Thyroid gland (tissue), 4 donors: ENCODE measurements around the gene DAGLB. TPM values are rescaled to one million over a fixed set of nuclear protein-coding genes. Genes with fewer than 3 reads are reported as not detected.

Source experiments
- DNase-seq, 2 donors: peaks; one replicate each; pipeline ENCODE4 v3.0.0-alpha.2; 2019
- H3K27ac ChIP-seq, 3 donors: fragments of 200-600 bp; sonication (generic); 1 replicate in 2 of 3; 2 replicates in 1 of 3; pipeline ENCODE4 v1.5.1; 2016 to 2019; ENCODE audit warnings: mild to moderate bottlenecking in 1 of 3, moderate library complexity in 1 of 3
- H3K27me3 ChIP-seq: fragments of 200-600 bp; sonication (generic); one replicate; pipeline ENCODE4 v1.5.1; 2019
- H3K36me3 ChIP-seq, 2 donors: fragments of 200-600 bp; sonication (generic); one replicate each; pipeline ENCODE4 v1.5.1; 2016 to 2019
- H3K4me1 ChIP-seq, 2 donors: fragments of 200-600 bp; sonication (generic); one replicate each; pipeline ENCODE4 v1.5.1; 2017 to 2019
- H3K4me3 ChIP-seq, 3 donors: fragments of 200-600 bp; sonication (generic); replicated peaks in 1 of 3; 1 replicate in 2 of 3; 2 replicates in 1 of 3; pipeline ENCODE4 v1.5.1; 2016; ENCODE audit warnings: mild to moderate bottlenecking in 1 of 3
- H3K9me3 ChIP-seq: fragments of 200-600 bp; sonication (generic); one replicate; pipeline ENCODE4 v1.5.1; 2017
- POLR2A ChIP-seq, 2 donors: fragments of 450-650 bp; IDR thresholded peaks; one replicate each; pipeline ENCODE4 v1.6.1; 2017; ENCODE audit warnings: antibody characterized with exemption in 2 of 2, mild to moderate bottlenecking in 2 of 2, moderate library complexity in 1 of 2
- WGBS, 2 donors: methylation state at CpG; one replicate each; pipeline ENCODE4 v1.1.5; 2017; 5-methylcytosine and 5-hydroxymethylcytosine counted together
- intact Hi-C: fragments of 100-400 bp; cut with DNase I; formaldehyde crosslinking; loops from one replicate; pipeline ENCODE4 v1.15.1; 2023
- total RNA-seq, 4 donors: library from RNA; depleted of rRNA; stranded (reverse); fragments of >200 nt; gene quantifications; one replicate each; pipeline ENCODE4 v1.2.3, GENCODE V29; 2016
- TF ChIP-seq, protein P1 (sequence below), 6 experiments: fragments of 200-600 bp in 3 of 6; fragments of 450-650 bp in 3 of 6; sonication (generic) in 3 of 6; IDR thresholded peaks; one replicate each; pipeline ENCODE4 v1.5.1; 2016 to 2019; ENCODE audit warnings: antibody characterized with exemption in 6 of 6, mild to moderate bottlenecking in 2 of 6, inconsistent platforms in 1 of 6, moderate library complexity in 1 of 6

DAGLB gene
- total RNA-seq, 4 donors from 2014 or later, result 14.1 to 18.4 (median 16.2) TPM

DNA sequence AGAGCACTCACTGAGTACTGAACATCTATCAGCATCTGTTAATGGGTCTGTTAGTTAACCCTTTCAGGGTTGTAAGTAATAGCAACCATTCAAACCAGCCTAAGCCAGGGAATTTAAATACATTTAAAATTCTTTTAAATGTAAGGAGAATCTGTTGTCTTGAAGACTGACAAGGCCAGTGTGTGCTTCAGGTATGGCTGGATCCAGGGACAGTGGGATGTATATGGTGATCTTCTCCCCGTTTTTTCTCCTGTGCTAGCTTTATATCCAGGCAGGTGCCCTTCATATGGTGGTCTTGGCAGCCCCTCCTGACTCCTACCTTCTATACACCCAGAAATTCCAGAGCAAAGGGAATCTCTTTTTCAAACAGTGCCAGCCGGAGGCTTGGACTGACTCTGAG is 46.6 kb upstream of the DAGLB start:
- no peak for TF ChIP-seq POLR2A (IDR thresholded peaks at IDR 0.05)
- TF ChIP-seq, protein P1, sequence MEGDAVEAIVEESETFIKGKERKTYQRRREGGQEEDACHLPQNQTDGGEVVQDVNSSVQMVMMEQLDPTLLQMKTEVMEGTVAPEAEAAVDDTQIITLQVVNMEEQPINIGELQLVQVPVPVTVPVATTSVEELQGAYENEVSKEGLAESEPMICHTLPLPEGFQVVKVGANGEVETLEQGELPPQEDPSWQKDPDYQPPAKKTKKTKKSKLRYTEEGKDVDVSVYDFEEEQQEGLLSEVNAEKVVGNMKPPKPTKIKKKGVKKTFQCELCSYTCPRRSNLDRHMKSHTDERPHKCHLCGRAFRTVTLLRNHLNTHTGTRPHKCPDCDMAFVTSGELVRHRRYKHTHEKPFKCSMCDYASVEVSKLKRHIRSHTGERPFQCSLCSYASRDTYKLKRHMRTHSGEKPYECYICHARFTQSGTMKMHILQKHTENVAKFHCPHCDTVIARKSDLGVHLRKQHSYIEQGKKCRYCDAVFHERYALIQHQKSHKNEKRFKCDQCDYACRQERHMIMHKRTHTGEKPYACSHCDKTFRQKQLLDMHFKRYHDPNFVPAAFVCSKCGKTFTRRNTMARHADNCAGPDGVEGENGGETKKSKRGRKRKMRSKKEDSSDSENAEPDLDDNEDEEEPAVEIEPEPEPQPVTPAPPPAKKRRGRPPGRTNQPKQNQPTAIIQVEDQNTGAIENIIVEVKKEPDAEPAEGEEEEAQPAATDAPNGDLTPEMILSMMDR (IDR thresholded peaks at IDR 0.05), result no peak
- H3K27ac ChIP-seq, result no peak overlapping the region

DNA sequence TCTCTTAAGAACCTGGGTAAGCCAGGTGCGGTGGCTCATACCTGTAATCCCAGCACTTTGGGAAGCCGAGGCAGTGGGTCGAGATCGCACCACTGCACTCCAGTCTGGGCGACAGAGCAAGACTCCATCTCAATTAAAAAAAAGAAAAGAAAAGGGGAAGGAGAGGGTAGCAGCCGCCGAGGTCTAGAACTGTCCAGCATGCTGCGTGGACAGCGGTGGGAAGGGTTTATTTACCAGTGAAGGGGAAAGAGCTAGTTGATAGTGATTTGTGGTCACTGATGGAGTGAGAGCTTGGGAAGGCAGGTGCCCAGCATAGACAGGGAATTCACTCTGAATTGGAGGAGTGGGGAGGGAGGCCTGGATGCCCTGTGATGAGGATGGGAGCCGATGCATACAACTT is 43.4 kb upstream of the DAGLB start:
- Histone ChIP-seq H3K27me3 (no peaks in the 10 kb centered on the region), H3K27ac (no peak overlapping the region), H3K4me3 (no peak overlapping the region), H3K9me3 (no peaks in the 10 kb centered on the region), H3K4me1 (no peaks in the 10 kb centered on the region), H3K36me3 (no peaks in the 10 kb centered on the region)
- TF ChIP-seq, protein P1 (IDR thresholded peaks at IDR 0.05), result no peak
- TF ChIP-seq POLR2A (IDR thresholded peaks at IDR 0.05), result no peak
- intact Hi-C loops, result no loop called here
- DNase-seq, result no peak
- WGBS, 2 donors, result 85 to 89% methylated on average over 10 of the region's 10 CpGs

More for the DNA sequence above, 46.6 kb upstream of the DAGLB start:
- Histone ChIP-seq H3K4me3 (no peak overlapping the region), H3K36me3 (no peaks in the 10 kb centered on the region), H3K9me3 (no peaks in the 10 kb centered on the region), H3K4me1 (no peaks in the 10 kb centered on the region), H3K27me3 (no peaks in the 10 kb centered on the region)
- 82 to 91% methylated on average over 2 of the region's 2 CpGs for WGBS, 2 donors
- no peak for DNase-seq
- intact Hi-C loops, result no loop called here

DNA sequence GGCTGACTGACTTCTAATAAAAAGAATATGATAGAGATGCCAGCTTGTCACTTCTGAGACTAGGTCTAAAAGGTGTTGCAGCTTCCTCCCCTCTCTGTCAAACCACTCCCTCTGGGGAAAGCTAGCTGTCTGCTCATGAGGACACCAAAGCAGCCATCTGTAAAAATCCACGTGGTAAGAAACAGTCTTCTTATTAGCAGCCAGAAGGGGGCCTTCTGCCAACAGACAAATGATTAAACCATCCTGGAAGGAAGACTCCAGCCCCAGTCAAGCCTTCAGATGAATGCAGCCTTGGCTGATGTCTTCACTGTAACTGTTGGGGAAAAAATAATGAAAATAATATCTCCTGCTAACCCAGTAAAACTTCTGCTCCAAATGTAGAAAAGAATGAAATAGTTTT is 41.9 kb upstream of the DAGLB start:
- intact Hi-C loops, result no loop called here
- DNase-seq, result no peak
- 36 to 57% methylated on average over 1 of the region's 1 CpG for WGBS, 2 donors
- H3K9me3 ChIP-seq, result no peaks in the 10 kb centered on the region
- TF ChIP-seq POLR2A (IDR thresholded peaks at IDR 0.05), result no peak
- TF ChIP-seq, protein P1 (IDR thresholded peaks at IDR 0.05), result no peak
- no peaks in the 10 kb centered on the region for H3K27me3 ChIP-seq
- H3K4me1 ChIP-seq, result peaks cover 0 to 2% of the 10 kb centered on the region in 2 donors
- no peak overlapping the region for H3K27ac ChIP-seq
- no peak overlapping the region for H3K4me3 ChIP-seq
- H3K36me3 ChIP-seq, result no peaks in the 10 kb centered on the region

DNA sequence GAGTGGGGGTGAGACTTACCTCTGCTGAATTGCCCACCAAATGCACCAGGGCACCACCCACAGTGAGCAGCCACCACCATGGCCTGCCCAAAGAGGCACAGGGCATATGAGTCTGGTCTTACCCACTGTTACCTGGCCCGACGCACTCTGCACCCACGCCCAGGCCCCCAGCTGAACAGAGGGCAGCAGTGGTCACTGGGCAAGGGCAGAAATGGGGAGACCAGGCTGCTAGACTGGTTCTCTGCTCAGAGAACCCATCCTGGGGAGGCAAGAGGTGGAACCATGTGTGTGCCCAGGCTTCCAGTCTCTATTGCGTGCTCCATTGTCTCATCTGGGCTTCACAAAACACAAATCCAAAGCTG is 39.4 kb upstream of the DAGLB start:
- H3K4me1 ChIP-seq, result peaks cover 6 to 8% of the 10 kb centered on the region in 2 donors
- WGBS, 2 donors, result 100% methylated on average over 1 to 2 of the region's 4 CpGs
- no peaks in the 10 kb centered on the region for H3K36me3 ChIP-seq
- intact Hi-C loops, result no loop called here
- H3K4me3 ChIP-seq, result no peak overlapping the region
- no peaks in the 10 kb centered on the region for H3K9me3 ChIP-seq
- DNase-seq, result no peak
- TF ChIP-seq POLR2A (IDR thresholded peaks at IDR 0.05), result no peak
- TF ChIP-seq, protein P1 (IDR thresholded peaks at IDR 0.05), result no peak
- H3K27me3 ChIP-seq, result no peaks in the 10 kb centered on the region
- H3K27ac ChIP-seq, result no peak overlapping the region

DNA sequence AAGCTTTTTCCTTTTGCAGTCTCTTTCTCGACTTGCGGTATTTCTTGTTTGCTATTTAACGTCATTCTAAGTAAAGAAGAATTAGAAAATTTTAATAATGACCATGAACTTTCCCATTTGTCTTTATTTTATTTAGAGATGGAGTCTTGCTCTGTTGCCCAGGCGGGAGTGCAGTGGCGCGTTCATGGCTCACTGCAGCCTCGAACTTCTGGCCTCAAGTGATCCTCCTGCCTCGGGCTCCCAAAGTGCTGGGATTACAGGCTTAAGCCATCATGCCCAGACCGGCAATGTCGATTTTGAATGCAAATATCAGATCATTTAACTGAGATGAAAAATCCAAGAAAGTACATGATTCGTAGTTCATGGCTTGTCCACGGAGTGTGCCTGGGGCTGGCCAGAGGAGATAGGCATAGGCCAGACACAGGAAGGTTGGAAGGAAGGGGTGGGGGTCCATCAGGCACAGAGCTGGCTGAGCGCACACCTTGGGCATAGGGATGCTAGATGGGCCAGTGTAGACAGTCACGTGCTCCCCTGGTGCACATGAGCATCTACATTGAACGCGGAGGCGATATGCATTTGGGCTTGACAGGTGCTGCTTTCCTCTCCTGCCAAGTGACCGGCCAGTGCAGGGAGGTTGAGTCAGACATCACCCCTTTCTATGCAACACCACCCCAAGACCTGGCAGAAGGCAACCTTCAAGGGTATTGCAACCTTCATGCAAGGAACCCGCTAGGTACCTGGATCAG is 38.9 kb upstream of the DAGLB start:
- no peak overlapping the region for H3K4me3 ChIP-seq
- TF ChIP-seq, protein P1 (IDR thresholded peaks at IDR 0.05), result no peak
- no peak for TF ChIP-seq POLR2A (IDR thresholded peaks at IDR 0.05)
- H3K27ac ChIP-seq, result no peak overlapping the region

More for the DNA sequence above, 38.9 kb upstream of the DAGLB start:
- H3K4me1 ChIP-seq, result peaks cover 8 to 13% of the 10 kb centered on the region in 2 donors
- no peaks in the 10 kb centered on the region for H3K9me3 ChIP-seq
- no peaks in the 10 kb centered on the region for H3K36me3 ChIP-seq
- intact Hi-C loops, result no loop called here
- 95% methylated on average over 19 of the region's 19 CpGs for WGBS, 2 donors
- no peak for DNase-seq
- no peaks in the 10 kb centered on the region for H3K27me3 ChIP-seq
